HepG2 (cell line): ENCODE measurements around the gene HINT1. TPM values are rescaled to one million over a fixed set of nuclear protein-coding genes. Genes with fewer than 3 reads are reported as not detected.

Experiments used
- BCL6 ChIP-seq: IDR thresholded peaks from 2 replicates; pipeline ENCODE4 v1.6.1; 2016; ENCODE audit warnings: missing genetic modification reagents, missing compliant biosample characterization
- IKZF5 ChIP-seq: IDR thresholded peaks from 2 replicates; pipeline ENCODE4 v1.6.1; 2018; ENCODE audit warnings: missing genetic modification reagents, mild to moderate bottlenecking, missing compliant biosample characterization
- SKIL ChIP-seq: sonication (generic); formaldehyde crosslinking; IDR thresholded peaks from 2 replicates; pipeline ENCODE4 v1.8.0; 2022; ENCODE audit warnings: missing genetic modification reagents, mild to moderate bottlenecking, moderate library complexity, borderline replicate concordance
- ZBTB34 ChIP-seq: sonication (generic); formaldehyde crosslinking; IDR thresholded peaks from 2 replicates; pipeline ENCODE4 v1.8.0; 2022; ENCODE audit warnings: mild to moderate bottlenecking, missing genetic modification reagents
- polyA plus RNA-seq, 8 experiments: library from polyadenylated mRNA; depleted of rRNA in 3 of 8; stranded (reverse) in 7 of 8; unstranded in 1 of 8; fragments of >200 nt; fragmentation: Illumina TruSeq in 4 of 8; extraction: Trizol in 4 of 8; gene quantifications; 2 replicates each; pipeline versions ENCODE4 v1.2.1 to v1.2.3, GENCODE V29; 2011 to 2016; ENCODE audit warnings: low read depth in 4 of 8, missing spikeins in 1 of 8, mixed read lengths in 1 of 8; ENCODE audit not compliant: insufficient read depth in 1 of 8
- total RNA-seq, 5 experiments: library from RNA; depleted of rRNA; stranded (reverse); fragments of >200 nt; fragmentation: Illumina TruSeq; extraction: Trizol; gene quantifications; 2 replicates each; pipeline ENCODE4 v1.2.3, GENCODE V29; 2016; ENCODE audit warnings: low read depth in 1 of 5
- TF ChIP-seq, protein P1 (sequence below): sonication (generic); formaldehyde crosslinking; IDR thresholded peaks from 2 replicates; pipeline ENCODE4 v1.5.0; 2020; ENCODE audit warnings: mild to moderate bottlenecking, missing genetic modification reagents
- TF ChIP-seq, protein P2 (sequence below): sonication (generic); formaldehyde crosslinking; IDR thresholded peaks from 2 replicates; pipeline ENCODE4 v1.4.0; 2020; ENCODE audit warnings: mild to moderate bottlenecking, missing genetic modification reagents, borderline replicate concordance
- TF ChIP-seq, protein P3 (sequence below): sonication (generic); formaldehyde crosslinking; IDR thresholded peaks from 2 replicates; pipeline ENCODE4 v1.4.0; 2020; ENCODE audit warnings: mild to moderate bottlenecking, missing genetic modification reagents
- TF ChIP-seq, protein P4 (sequence below), 2 experiments: IDR thresholded peaks; 2 replicates each; pipeline ENCODE4 v1.6.1; 2011 to 2012; ENCODE audit warnings: low read length in 2 of 2, borderline replicate concordance in 1 of 2, low read depth in 1 of 2, mild to moderate bottlenecking in 1 of 2, moderate library complexity in 1 of 2
- TF ChIP-seq, protein P5 (sequence below): sonication (generic); formaldehyde crosslinking; conservative IDR thresholded peaks from 2 replicates; pipeline ENCODE4 v1.8.0; 2022; ENCODE audit warnings: missing genetic modification reagents

HINT1 gene
- total and polyA plus RNA-seq, 2 of the 13 experiments (the other 11 are each of a cell fraction or from before 2014, with no cell fraction given): 428 to 997 TPM

GRCh38 chr5:131165119-131165727 lies at the start of gene HINT1 (continued):
- TF ChIP-seq, protein P1, sequence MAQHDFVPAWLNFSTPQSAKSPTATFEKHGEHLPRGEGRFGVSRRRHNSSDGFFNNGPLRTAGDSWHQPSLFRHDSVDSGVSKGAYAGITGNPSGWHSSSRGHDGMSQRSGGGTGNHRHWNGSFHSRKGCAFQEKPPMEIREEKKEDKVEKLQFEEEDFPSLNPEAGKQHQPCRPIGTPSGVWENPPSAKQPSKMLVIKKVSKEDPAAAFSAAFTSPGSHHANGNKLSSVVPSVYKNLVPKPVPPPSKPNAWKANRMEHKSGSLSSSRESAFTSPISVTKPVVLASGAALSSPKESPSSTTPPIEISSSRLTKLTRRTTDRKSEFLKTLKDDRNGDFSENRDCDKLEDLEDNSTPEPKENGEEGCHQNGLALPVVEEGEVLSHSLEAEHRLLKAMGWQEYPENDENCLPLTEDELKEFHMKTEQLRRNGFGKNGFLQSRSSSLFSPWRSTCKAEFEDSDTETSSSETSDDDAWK (CRISPR knock-in tag): no peak
- TF ChIP-seq, protein P2, sequence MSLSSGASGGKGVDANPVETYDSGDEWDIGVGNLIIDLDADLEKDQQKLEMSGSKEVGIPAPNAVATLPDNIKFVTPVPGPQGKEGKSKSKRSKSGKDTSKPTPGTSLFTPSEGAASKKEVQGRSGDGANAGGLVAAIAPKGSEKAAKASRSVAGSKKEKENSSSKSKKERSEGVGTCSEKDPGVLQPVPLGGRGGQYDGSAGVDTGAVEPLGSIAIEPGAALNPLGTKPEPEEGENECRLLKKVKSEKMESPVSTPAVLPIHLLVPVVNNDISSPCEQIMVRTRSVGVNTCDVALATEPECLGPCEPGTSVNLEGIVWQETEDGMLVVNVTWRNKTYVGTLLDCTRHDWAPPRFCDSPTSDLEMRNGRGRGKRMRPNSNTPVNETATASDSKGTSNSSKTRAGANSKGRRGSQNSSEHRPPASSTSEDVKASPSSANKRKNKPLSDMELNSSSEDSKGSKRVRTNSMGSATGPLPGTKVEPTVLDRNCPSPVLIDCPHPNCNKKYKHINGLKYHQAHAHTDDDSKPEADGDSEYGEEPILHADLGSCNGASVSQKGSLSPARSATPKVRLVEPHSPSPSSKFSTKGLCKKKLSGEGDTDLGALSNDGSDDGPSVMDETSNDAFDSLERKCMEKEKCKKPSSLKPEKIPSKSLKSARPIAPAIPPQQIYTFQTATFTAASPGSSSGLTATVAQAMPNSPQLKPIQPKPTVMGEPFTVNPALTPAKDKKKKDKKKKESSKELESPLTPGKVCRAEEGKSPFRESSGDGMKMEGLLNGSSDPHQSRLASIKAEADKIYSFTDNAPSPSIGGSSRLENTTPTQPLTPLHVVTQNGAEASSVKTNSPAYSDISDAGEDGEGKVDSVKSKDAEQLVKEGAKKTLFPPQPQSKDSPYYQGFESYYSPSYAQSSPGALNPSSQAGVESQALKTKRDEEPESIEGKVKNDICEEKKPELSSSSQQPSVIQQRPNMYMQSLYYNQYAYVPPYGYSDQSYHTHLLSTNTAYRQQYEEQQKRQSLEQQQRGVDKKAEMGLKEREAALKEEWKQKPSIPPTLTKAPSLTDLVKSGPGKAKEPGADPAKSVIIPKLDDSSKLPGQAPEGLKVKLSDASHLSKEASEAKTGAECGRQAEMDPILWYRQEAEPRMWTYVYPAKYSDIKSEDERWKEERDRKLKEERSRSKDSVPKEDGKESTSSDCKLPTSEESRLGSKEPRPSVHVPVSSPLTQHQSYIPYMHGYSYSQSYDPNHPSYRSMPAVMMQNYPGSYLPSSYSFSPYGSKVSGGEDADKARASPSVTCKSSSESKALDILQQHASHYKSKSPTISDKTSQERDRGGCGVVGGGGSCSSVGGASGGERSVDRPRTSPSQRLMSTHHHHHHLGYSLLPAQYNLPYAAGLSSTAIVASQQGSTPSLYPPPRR (CRISPR knock-in tag): peak; percentile 53; the same call in 1 of the 2 replicates
- TF ChIP-seq IKZF5 (CRISPR knock-in tag) (no peak; the same call in 1 of the 2 replicates), BCL6 (CRISPR knock-in tag) (no peak), SKIL (no peak), ZBTB34 (CRISPR knock-in tag) (no peak)
- TF ChIP-seq, protein P3, sequence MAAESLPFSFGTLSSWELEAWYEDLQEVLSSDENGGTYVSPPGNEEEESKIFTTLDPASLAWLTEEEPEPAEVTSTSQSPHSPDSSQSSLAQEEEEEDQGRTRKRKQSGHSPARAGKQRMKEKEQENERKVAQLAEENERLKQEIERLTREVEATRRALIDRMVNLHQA: no peak
- TF ChIP-seq, protein P4, sequence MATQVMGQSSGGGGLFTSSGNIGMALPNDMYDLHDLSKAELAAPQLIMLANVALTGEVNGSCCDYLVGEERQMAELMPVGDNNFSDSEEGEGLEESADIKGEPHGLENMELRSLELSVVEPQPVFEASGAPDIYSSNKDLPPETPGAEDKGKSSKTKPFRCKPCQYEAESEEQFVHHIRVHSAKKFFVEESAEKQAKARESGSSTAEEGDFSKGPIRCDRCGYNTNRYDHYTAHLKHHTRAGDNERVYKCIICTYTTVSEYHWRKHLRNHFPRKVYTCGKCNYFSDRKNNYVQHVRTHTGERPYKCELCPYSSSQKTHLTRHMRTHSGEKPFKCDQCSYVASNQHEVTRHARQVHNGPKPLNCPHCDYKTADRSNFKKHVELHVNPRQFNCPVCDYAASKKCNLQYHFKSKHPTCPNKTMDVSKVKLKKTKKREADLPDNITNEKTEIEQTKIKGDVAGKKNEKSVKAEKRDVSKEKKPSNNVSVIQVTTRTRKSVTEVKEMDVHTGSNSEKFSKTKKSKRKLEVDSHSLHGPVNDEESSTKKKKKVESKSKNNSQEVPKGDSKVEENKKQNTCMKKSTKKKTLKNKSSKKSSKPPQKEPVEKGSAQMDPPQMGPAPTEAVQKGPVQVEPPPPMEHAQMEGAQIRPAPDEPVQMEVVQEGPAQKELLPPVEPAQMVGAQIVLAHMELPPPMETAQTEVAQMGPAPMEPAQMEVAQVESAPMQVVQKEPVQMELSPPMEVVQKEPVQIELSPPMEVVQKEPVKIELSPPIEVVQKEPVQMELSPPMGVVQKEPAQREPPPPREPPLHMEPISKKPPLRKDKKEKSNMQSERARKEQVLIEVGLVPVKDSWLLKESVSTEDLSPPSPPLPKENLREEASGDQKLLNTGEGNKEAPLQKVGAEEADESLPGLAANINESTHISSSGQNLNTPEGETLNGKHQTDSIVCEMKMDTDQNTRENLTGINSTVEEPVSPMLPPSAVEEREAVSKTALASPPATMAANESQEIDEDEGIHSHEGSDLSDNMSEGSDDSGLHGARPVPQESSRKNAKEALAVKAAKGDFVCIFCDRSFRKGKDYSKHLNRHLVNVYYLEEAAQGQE (IDR thresholded peaks at IDR 0.05; ENCODE audit: borderline replicate concordance in 1 of 2, low read depth in 1 of 2, low read length in 2 of 2): peak in 1 of 2 experiments; percentile 20; a peak in 1 of 4 replicates
- TF ChIP-seq, protein P5, sequence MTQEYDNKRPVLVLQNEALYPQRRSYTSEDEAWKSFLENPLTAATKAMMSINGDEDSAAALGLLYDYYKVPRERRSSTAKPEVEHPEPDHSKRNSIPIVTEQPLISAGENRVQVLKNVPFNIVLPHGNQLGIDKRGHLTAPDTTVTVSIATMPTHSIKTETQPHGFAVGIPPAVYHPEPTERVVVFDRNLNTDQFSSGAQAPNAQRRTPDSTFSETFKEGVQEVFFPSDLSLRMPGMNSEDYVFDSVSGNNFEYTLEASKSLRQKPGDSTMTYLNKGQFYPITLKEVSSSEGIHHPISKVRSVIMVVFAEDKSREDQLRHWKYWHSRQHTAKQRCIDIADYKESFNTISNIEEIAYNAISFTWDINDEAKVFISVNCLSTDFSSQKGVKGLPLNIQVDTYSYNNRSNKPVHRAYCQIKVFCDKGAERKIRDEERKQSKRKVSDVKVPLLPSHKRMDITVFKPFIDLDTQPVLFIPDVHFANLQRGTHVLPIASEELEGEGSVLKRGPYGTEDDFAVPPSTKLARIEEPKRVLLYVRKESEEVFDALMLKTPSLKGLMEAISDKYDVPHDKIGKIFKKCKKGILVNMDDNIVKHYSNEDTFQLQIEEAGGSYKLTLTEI (CRISPR knock-in tag): no peak
